ENCODE results near the gene RPL28.

Gene RPL28

GRCh38 chr19:55353803-55354697 is 31.7 kb upstream of the RPL28 start:
- DNase-seq, result peak; percentile 65

GRCh38 chr19:55354698-55355212 is 31.0 kb upstream of the RPL28 start, which contains the start of gene COX6B2:
COX6B2 (minus strand) TSS chr19:55354719; CDS start chr19:55354521, 198 bp downstream.
- no peak for DNase-seq

GRCh38 chr19:55355213-55355821 is 30.4 kb upstream of the RPL28 start:
- no peak for DNase-seq

GRCh38 chr19:55358493-55358892 is 27.2 kb upstream of the RPL28 start:
- DNase-seq, result no peak

- no peak for DNase-seq
Observed at GRCh38 chr19:55358943-55359908, 26.5 kb upstream of the RPL28 start.

GRCh38 chr19:55360902-55361301 is 24.8 kb upstream of the RPL28 start:
- DNase-seq, result no peak

GRCh38 chr19:55362174-55362989 is 23.4 kb upstream of the RPL28 start:
- DNase-seq, result no peak

- no peak for DNase-seq
Observed at GRCh38 chr19:55362990-55363716, 22.6 kb upstream of the RPL28 start, which contains the start of gene GARIN5B. GARIN5B (minus strand) TSS chr19:55363260; CDS start chr19:55363066, 194 bp downstream.

GRCh38 chr19:55365245-55365644 is 20.5 kb upstream of the RPL28 start:
- DNase-seq, result no peak

- DNase-seq, result no peak
Observed at GRCh38 chr19:55365964-55366363, 19.8 kb upstream of the RPL28 start.

GRCh38 chr19:55366790-55367189 is 18.9 kb upstream of the RPL28 start:
- DNase-seq, result no peak

GRCh38 chr19:55368106-55368505 is 17.6 kb upstream of the RPL28 start:
- DNase-seq, result no peak

- DNase-seq, result peak; percentile 27
Observed at GRCh38 chr19:55368701-55369563, 16.8 kb upstream of the RPL28 start.

- DNase-seq, result peak; percentile 41
Observed at GRCh38 chr19:55369653-55370304, 16.0 kb upstream of the RPL28 start.

- no peak for DNase-seq
Observed at GRCh38 chr19:55370305-55370988, 15.3 kb upstream of the RPL28 start, which contains the start of gene IL11. IL11 (minus strand) TSS chr19:55370463; CDS start chr19:55370310, 153 bp downstream.

GRCh38 chr19:55372316-55373081 is 13.2 kb upstream of the RPL28 start:
- DNase-seq, result no peak

- no peak for DNase-seq
Observed at GRCh38 chr19:55373306-55373992, 12.3 kb upstream of the RPL28 start.

Measured in stimulated activated CD4-positive, alpha-beta T cell treated with anti-CD3 and anti-CD28 coated beads, Interleukin-4, amount 100 ng/mL, for 1 hour (primary cell).